ENCODE data around the gene ZDHHC13. TPM values are rescaled to one million over a fixed set of nuclear protein-coding genes. Genes with fewer than 3 reads are reported as not detected.

The ZDHHC13 gene
- total RNA-seq, 1 experiment from 2014 or later = 20.9 TPM

GRCh38 chr11:19209617-19210370 is 92.8 kb downstream of the ZDHHC13 start (continued):
- no peak for TF ChIP-seq FOXJ3 (CRISPR knock-in tag; IDR thresholded peaks at IDR 0.05; ENCODE audit: borderline replicate concordance)

GRCh38 chr11:19216021-19216420 is 99.1 kb downstream of the ZDHHC13 start:
- Mint-ChIP-seq H3K27ac (no peak overlapping the region), H3K4me1 (peaks cover 2% of the 10 kb centered on the region; the same call in 1 of the 2 replicates), H3K36me3 (no peaks in the 10 kb centered on the region), H3K27me3 (ENCODE audit: low read depth) (no peaks in the 10 kb centered on the region), H3K4me3 (no peak overlapping the region), H3K9me3 (no peaks in the 10 kb centered on the region)
- CTCF ChIA-PET = no interaction called here
- TF ChIP-seq USF1 (CRISPR knock-in tag; IDR thresholded peaks at IDR 0.05) = no peak
- TF ChIP-seq MLX (CRISPR knock-in tag; IDR thresholded peaks at IDR 0.05) = no peak
- no peak for TF ChIP-seq GTF2I (CRISPR knock-in tag; conservative IDR thresholded peaks at IDR 0.05)
- TF ChIP-seq FOXP4 (CRISPR knock-in tag; IDR thresholded peaks at IDR 0.05) = no peak
- TF ChIP-seq AR (CRISPR knock-in tag; IDR thresholded peaks at IDR 0.05) = no peak
- no peak for TF ChIP-seq CTCF (IDR thresholded peaks at IDR 0.05)
- TF ChIP-seq TEAD4 (CRISPR knock-in tag; IDR thresholded peaks at IDR 0.05) = no peak
- TF ChIP-seq ZNF219 (CRISPR knock-in tag; IDR thresholded peaks at IDR 0.05; ENCODE audit: borderline replicate concordance) = no peak
- no peak for TF ChIP-seq MXD4 (CRISPR knock-in tag; IDR thresholded peaks at IDR 0.05; ENCODE audit: borderline replicate concordance)
- TF ChIP-seq MAX (CRISPR knock-in tag; IDR thresholded peaks at IDR 0.05) = no peak
- TF ChIP-seq FOXJ3 (CRISPR knock-in tag; IDR thresholded peaks at IDR 0.05; ENCODE audit: borderline replicate concordance) = no peak
- TF ChIP-seq ATF6 (CRISPR knock-in tag; IDR thresholded peaks at IDR 0.05) = no peak
- no peak for TF ChIP-seq RELA (CRISPR knock-in tag; IDR thresholded peaks at IDR 0.05; ENCODE audit: borderline replicate concordance)
- TF ChIP-seq ZNF396 (CRISPR knock-in tag; IDR thresholded peaks at IDR 0.05; ENCODE audit: borderline replicate concordance) = no peak
- no peak for TF ChIP-seq NFYB (CRISPR knock-in tag; conservative IDR thresholded peaks at IDR 0.05; ENCODE audit: low read depth)
- no peak for TF ChIP-seq ELF4 (CRISPR knock-in tag; IDR thresholded peaks at IDR 0.05; ENCODE audit: low read depth)
- no peak for TF ChIP-seq NR2C2 (CRISPR knock-in tag; IDR thresholded peaks at IDR 0.05)
- no peak for TF ChIP-seq PREB (CRISPR knock-in tag; IDR thresholded peaks at IDR 0.05; ENCODE audit: borderline replicate concordance)
- no peak for TF ChIP-seq FOXP1 (CRISPR knock-in tag; IDR thresholded peaks at IDR 0.05; ENCODE audit: borderline replicate concordance)
- POLR2A ChIA-PET = no interaction called here
- DNase-seq (ENCODE audit: low spot score) (no peak), ATAC-seq (no peak)

All from WTC11 (cell line).